NCI-H226 (cell line): Measurements from ENCODE around the gene TLE1.
"Not testable (repeated sequence)": the region's sequence is repeated elsewhere in the genome, so short reads cannot be mapped to it uniquely, and the experiment has no call there.

Experiments
- DNase-seq: peaks from one replicate; pipeline ENCODE4 v3.0.0-alpha.2; 2015

TLE1 gene

DNA sequence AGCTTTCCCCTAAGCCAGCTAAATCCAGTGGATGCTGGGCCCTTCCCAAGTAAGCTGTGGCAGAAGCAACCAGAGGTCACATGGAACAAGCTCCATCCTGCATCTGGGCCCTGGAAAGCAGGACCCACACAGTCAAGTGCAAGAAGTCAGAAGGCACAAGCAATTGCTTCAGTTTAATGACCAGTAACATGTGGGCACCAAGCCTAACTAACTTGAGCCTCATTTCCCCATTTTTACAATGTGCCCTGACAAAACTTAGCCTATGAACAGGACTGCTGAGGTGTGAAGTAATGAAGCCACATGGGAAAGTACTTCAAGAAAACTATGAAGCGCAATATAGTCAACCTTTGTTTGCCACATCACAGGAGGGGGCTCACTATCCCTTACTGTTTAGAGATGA is 90.5 kb downstream of the TLE1 start:
- DNase-seq: no peak

DNA sequence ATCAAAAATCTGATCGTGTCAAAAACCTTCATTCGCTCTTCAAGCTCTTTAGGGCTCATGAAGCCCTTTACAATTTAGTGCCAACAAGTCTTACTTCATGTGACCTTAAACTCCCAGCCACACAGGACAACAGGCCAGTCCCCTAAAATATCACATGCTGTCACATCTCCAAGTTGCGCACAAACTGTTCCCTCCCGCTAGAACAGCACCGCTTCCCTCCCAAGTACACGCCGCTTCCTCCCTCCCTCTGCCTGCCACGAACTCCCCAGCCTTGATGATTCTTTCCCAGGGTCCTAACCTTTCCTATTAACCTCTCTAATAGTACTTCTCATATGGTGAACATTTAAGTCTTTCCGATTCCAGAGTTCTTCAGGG is 91.2 kb downstream of the TLE1 start:
- no peak for DNase-seq

DNA sequence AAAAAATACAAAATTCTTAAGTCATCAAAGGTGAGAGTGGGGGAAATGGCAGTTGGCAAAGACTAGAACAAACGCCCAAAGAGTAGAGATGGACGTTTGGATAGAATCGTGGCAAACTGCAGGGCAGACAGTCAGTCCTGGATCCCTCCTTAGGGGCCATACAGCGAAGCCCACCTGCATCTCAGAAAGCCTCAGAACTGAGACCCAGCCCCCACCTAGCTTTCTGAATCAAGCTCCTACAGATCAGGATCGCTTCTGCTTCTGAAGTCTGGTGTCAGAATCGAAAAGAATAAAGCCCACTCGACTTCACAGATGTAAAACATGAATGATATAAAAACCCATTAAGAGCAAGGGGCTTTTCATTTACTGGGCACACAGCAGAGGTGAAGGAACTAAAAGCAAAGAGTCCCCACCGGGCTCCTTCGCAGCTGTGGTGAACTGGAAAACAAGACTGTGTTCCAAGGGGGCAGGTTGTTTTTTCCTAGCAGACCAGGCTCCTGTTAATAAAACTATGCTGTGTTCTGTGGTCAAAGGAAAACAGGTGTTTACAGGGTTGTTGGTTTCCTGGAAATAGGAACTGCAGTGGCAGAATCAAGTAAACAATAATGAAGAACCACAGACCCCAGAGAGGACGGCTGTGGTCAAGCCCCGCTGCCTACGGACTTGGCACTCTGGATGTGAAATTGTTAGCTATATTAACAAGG is 91.8 kb downstream of the TLE1 start:
- DNase-seq: no peak

DNA sequence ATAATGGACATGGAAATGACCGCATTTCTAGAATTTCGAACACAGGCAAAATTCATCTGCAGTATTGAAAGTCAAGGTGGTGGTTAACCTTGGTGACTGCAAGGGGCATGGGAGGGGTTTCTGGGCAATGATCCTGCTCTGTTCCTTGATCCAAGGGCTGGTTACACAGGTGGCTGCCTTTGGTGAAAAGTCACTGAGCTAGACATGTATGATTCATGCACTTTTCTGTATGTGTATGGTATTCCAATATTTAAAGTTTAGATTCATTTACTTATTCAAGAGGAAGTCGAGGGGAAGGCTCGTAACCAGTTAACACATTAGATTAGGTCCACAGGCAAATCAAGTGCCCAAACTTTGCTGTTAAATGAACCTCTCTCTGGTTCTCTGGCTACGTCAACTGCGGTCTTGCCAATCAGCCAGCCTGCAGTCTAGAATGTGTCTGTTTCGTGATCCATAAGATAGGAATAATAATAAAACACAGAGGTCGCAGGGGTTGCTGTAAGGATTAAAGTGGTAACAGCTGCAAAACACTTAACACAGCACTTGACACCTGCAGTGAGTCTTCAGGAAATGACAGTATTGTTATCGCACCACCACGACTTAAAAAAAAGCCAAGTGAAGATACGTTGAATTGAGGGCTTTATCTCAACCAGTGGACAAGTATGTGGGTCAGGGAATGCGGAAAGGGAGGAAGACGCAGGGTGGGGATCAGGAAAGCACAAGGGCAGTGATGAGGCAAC is 92.5 kb downstream of the TLE1 start:
- DNase-seq: no peak

DNA sequence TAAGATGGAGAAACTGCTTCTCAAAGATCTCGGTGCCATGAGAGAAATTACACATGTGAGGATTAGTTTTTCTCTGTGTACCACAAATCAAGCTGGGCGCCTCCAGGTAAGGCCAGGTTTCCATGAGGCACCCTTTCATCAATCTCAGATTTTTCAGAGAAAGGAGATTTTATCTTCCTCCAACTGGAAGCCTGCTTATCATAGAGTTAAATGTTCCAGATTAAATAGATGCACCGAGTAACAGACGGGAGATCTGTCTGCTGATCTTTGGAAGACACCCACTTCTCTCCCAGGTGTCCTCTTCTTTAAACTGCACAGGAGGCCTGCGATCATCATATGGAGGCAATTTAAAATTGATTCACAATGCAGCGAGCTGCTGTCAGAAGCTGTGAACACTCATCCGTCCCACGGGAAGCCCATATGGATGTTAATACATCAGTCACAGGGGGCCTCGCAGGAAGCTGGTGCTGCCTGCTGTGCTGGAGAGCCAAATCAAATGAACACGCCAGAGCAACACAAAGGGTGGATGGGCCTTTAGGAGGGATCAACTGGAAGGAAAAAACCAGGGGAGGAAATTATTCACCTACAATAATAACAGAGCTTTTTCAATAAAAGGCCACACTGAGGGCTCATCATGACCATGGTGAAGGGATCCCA is 93.3 kb downstream of the TLE1 start:
- no peak for DNase-seq

DNA sequence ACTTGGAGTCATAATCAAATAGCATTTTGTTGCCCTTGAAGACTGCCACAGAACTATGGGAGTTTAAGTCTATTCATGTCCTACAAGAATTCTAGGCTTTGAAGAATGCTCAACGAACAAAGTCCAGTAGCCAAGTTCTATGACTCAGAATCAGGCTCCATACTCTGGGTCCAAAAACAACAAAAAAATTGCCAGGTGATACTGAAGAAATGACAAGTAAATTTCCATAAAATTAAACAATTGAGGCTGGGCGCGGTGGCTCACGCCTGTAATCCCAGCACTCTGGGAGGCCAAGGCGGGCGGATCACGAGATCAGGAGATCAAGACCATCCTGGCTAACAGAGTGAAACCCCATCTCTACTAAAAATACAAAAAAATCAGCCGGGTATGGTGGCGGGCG is 94.1 kb downstream of the TLE1 start:
- DNase-seq: not testable (repeated sequence)

DNA sequence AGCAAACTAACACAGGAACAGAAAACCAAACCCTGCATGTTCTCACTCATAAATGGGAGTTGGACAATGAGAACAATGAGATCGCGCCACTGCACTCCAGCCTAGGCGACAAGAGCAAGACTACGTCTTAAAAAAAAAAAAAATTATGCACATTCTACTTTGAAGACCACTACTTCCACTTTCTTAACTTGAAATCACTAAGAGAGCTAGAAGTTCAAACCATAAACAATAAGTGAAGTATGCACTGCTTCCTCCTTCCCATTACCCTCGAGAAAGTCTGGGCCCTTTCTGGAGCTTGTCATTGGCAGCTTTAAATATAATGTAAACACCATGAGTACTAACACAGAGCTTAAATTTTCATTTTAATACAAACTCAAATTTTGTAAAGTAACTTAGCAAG is 94.9 kb downstream of the TLE1 start:
- no peak for DNase-seq

DNA sequence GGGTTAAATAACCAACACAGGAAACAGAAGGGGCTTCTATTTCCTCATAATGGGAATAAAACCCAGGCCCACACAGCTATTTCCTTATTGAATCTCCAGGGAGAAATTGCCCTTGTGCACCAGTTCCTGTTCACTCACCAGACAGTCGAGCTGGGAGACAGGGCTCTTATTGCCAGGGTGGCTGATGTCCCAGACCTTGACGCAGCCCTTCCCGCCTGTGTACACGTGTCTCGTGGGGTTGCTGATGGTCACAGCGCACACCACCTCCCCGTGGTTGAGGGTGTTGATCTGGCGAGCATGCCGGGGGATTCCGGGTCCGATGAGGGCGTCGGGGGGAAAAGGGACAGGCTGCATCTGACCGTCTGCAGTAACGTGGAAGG is 96.5 kb downstream of the TLE1 start:
- no peak for DNase-seq

DNA sequence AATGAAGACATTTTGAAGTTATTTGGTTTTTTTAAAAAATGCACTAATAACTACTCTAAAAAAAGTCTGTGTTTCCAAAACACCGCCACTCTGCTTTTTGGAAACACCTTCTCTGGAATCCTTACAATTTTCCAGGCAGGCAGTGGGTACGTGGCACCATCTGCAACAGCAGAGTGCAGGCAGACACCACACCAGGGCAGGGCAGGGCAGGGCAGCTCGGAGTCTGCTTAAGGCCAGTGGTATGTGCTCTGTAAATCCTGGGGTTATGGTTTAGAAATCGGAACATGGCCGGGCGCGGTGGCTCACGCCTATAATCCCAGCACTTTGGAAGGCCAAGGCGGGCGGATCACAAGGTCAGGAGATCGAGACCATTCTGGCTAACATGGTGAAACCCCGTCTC is 97.6 kb downstream of the TLE1 start:
- no peak for DNase-seq

DNA sequence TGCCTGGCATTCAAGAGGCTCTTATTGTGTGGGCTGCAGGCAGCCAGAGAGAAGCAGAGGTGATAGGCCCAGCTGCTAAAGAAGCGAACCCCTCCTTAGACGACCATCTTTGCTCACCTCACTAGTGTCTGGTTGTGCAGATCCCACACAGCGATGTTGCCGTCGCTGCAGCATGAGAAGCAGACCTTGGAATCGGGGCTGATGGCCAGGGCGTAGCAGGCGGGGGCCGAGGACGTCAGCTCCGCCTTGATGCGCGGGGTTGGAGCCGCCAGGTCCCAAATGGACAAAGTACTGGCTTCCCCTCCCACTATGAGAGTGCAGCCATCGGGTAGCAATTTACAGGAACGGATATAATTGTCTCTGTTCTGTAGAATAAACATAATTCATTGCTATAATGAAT is 98.7 kb downstream of the TLE1 start:
- no peak for DNase-seq

DNA sequence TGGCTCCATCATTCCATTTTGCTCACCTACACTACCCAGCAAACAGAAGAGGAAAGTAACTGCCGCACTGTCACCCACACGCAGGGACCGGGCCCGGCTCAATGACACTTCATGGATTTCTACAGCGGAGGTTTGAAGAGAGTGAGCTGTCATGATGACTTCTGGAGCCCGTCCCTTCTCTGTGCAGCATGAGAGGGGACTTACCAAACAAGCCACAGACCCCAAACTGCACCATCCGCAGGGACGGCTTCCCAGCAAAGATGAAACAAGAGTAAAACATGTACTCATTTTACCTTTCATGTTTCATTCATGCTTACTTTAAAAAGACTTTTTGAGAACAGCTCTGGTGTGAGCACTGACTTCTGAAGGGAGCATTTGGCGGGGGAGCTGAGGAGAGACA is 99.5 kb downstream of the TLE1 start:
- no peak for DNase-seq

DNA sequence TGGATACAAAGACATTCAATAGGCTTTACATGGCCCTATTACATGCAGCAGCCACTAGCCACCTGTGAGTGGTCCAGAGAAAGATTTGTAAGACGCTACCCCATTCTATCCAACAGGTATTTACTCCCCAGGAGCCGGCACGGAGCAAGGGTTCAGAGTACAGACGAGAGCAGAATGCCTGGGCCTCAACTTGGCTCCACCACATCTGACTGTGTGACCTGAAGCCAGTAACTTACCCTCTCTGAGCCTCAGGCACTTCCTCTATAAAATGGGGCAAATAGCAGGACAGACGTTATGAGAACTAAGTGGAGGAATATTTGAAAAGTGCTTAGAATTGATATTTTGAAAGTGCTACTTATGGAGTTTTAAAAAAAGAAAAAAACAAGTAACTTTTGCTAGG is 100.0 kb downstream of the TLE1 start:
- no peak for DNase-seq

DNA sequence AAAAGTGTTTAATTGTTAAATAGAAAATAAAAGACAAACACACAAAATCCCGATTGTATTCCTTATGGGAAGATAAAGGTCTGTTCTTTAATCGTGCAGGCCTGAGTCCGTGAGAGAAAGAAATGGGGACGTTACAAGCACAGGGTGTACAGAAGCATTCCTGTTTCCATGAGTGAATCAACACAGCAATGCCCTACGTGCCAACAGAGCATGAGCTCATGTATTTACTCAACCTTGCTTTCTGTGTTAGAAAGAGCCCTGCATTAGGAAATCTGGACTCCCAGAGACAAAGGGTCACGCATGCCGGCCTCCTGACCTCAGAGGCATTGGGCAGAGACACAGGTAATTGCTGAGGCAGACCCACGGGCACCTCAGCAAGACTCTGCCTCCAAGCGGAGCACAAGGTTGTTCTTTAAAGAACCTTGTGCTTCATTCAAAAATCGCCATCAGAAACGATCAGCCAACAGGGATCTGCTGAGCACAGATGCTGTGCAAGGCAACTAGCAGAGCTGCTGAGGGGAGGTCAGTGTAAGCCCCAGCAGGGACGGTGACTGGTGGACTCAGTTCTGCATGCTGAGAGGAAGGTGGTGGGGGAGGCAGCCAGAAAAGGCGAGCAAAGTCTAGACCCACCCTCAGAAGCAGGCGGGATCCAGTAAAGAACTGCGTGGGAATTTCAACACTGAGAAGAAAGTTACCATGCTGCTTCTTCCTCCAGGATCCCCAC is 101.0 kb downstream of the TLE1 start:
- DNase-seq: no peak

DNA sequence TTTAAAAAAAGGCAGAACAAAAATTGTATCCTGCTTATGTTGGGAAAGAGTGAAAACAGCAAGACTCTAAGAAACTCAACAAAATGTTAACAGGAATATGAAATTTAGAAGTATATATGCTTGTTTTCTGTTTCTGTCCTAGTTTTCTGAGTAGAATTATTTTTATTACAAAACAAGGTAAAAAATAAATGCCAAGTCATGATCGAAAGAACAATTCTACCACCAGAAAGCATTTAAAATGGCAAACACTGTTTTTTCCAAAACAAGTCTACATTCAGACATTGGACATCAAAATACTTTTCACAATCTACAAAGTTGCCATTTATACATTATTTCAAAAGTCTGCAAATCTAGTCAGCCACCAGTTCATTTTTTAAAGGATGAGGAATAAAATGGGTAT is 102.6 kb downstream of the TLE1 start:
- DNase-seq: no peak

DNA sequence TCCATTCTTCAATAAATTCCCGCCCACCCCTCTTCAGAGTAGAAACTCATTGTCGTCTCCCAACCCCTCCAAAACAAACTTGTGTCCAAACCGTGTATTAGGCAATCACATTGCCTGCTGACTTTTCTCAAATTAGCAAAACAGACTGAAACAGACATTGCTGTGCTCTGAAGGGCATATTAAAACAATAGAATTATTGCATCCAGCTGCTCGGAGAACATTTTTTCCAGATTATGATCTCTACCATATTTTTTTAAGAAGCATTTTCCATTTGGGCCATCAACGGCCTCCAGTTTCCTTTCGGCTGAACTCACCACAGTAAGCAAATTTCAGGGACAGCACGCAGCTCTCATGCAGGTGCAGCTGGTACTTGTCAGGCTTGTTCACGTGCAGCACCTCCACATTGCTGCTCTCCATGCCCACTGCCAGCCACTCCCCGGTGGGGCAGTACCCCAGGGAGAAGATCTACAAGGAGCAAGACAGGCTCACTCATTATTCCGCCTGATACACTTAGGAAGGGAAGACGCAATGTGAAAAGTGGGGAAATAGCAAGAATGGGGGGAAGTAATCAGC is 104.1 kb downstream of the TLE1 start:
- no peak for DNase-seq

DNA sequence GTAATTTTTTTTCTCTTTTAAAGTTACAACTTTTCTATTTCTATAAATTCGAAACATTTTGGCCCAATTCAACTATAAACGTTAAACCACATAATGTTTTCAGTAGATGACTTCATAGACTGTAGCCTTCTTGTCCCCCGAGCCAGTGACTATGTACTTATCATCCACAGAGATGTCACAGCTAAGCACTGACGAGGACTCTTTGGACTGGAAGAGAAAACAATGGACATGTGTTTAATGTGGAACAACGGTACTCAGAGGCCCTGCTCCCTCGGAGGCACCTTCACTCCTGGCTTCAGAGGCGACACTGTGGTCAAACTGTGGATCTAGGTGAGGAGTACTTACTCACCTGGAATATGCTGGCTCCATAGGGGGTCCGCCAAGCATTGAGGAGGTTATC is 105.2 kb downstream of the TLE1 start:
- no peak for DNase-seq

DNA sequence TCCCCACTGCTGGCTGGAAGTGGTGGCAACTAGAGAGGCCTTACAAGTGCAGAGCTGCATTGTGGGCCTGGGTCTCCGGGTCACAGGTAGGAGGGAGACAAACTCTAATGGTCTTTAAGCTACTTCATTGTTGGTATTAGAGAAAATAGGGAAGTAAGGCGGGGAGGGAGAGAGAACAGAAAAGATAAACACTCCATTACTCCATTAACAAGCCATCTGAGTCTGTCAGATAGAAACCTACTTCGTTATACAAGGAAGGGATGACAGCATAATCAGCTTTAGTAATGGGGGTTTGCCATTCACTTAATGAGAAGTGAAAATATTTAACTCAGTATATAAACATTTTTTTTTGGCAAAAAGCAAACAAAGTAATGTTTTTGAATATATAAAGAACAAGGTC is 107.4 kb downstream of the TLE1 start:
- no peak for DNase-seq

DNA sequence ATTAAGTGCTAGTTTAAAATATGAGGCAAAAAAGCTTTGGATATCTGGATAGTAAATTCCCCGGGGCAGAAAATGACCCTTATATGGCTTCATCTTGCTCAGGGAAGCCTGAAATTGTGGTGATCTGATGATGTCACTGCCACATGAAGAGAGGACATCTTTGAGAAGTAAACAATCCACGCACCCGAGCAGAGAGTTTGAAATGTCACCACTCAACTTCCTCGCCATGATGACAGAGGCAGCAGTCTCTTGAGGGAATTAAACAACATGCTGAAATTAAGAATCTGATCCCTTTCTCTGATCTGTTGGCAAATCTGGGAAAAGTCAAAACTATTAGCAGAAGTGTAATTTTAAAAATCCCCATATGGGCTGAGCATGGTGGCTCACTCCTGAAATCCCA is 110.0 kb downstream of the TLE1 start:
- DNase-seq: no peak

DNA sequence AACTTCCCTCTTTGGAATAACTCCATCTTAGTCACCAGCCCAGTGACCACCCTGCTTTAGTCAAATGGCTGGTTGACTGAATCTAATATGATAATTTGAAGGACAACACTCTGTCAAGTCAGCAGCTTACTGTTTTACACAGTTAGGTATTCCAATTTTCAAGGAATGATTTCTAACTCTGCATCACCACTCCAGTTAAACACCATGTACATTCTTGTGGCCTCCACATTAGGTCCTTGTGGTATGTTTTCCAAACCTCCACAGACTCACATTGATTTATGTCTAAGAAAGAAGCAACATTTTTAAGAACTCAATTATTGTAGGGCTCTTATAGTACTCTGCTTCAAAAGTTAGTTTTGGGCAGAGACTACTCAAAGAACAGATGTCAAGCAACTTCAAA is 110.7 kb downstream of the TLE1 start:
- DNase-seq: no peak

DNA sequence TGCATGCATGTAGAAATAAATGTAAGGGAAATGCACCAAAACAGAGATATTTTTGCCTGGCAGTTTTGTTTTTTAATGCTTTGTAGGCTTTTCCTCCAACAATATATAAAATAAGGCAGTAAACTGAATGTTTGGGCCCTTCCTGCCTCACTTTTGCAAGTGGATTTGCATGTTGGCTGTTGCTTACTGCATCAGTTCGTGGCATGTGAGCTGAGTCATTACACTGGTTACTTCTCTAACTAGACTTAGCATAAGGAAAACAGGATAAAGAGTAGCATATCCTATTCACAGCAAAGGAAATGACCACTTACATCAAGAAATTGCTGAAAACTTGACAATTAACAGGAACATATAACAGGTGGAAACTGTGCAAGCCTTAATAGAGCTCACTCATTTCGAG is 113.4 kb downstream of the TLE1 start:
- no peak for DNase-seq

DNA sequence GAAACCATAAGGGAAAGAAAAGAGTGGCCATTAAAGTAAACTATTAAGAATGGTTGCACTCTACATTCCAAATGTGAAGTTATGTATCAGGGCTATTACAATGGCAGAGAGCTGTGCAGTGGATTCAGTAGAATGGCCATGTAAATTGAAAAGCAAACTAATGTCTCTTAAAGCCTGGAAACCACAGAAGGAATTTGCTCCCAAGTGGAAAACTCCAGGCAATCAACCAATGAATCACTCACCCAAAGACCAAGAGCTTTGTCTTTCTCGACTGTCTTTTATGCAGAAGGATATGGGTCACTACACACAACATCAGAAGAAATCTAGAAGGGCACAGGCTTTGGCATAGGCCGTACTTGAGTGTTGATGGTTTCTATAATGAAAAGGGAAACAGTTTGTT is 114.9 kb downstream of the TLE1 start:
- DNase-seq: peak; percentile 49

DNA sequence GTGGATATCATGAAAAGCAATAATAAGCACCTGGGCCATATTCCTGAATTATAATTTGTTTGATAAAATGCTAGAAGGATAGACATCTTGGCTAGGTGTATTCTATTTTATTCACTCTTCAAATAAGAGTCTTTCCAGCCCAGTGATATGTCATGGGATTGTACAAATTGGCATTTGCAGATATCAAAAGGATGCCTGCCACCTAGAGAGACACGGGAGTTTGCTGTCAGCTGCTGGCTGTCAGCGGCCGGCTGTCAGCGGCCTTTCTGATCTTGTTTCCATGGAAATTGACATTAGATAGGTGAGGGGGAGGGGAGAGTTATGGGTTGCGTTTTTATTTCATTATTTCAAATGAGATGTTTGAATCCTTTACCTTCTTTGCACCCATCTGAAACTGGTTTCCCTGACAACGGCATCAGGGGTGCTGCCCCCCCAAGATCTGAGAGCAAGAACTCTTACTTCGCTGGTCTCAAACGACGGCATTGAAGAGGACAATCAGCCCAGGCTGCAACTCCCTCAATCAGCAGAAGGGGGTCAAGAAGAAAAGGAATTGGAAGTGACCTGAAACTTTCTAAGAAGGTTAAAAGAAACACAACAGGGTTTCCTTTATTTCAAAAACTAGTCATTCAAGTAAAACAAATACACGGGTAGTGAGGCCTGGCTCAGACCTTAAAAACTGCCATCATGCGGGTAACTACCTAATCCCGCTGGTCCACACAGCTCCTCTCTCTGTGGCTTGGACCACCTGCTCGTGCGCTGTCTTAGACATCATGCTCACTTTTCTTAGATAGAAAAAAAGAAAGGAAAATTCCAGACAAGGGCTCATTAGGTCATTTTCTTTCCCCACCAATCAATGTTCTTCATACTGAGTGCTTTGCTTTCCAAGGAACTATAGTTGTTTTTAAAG is 115.7 kb downstream of the TLE1 start:
- DNase-seq: no peak
